T-helper 2 cell treated with Interferon-gamma antibody and Interleukin-4, amounts not matched to agents 100 ng/mL and 5 ng/mL, for 36 hours (primary cell): ENCODE data around the gene GPR39. TPM values are rescaled to one million over a fixed set of nuclear protein-coding genes. Genes with fewer than 3 reads are reported as not detected.

Experiments
- intact Hi-C: fragments of 100-400 bp; cut with micrococcal nuclease; formaldehyde crosslinking; loops from one replicate; pipeline ENCODE4 v1.15.1; 2023
- total RNA-seq: library from RNA; stranded (reverse); gene quantifications from 2 replicates; pipeline ENCODE4 v1.2.3, GENCODE V29; 2022

Gene GPR39
- total RNA-seq, 1 donor from 2014 or later, result not detected

GRCh38 chr2:132442278-132442677, 25.7 kb downstream of the GPR39 start:
- intact Hi-C loops, result no loop called here

DNA sequence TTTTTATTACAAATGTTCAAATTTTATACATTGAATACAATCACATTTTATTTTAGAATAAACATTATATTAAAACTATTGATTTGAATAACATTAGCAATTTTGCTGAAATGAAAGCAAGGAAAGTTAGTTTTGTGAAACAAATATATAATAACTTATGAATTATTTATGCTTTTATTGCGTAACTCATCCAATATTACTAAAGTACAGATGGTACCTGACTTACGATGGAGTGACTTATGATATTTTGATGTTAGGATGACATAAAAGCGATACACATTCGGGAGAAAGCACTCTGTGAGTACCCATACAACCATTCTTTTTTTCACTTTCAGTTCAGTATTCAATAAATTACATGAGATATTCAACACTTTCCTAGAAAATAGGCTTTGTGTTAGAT, 26.5 kb downstream of the GPR39 start:
- intact Hi-C loops, result no loop called here

- intact Hi-C loops, result no loop called here
These were observed 29.8 kb downstream of the GPR39 start for GRCh38 chr2:132446444-132446843.

DNA sequence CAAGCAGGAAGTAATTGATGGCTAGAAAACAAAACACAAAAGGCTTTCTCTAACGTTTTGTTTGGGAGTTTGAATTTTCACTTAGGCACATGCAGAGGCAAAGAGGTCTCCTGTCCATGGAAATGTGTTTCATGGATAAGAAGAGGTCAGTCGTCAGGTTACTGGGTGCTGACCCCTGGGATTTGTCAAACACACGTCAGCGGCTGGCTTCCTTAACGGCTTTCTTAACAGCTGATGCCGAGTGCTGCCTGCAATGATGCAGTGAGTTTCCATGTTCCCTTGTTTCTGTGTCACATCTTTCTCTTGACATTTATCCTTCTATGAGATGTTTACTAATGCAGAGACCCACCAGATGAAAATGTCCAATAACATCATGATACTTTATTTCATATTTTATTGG, 31.7 kb downstream of the GPR39 start:
- intact Hi-C loops, result no loop called here

DNA sequence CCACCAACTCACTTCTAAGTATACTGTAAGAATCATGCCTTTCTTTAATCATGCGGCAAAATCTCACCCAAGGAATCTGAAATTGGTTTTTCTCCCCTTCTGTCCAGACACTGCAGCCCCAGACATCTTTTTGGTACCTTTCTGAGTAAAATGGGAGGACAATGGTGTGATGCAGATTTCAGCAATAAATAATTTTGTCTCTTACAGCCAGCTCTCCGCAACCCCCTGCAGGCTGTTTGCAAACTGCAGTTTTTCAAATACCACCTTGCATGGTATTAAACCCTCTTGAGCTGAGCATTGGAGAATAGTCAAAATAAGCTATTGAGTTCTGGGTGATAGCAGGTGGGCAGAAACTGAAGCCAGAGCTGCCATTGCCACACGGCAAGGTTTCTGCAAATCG, 32.2 kb downstream of the GPR39 start:
- intact Hi-C loops, result no loop called here

- intact Hi-C loops, result no loop called here
These were observed 33.3 kb downstream of the GPR39 start for GRCh38 chr2:132449868-132450267.

DNA sequence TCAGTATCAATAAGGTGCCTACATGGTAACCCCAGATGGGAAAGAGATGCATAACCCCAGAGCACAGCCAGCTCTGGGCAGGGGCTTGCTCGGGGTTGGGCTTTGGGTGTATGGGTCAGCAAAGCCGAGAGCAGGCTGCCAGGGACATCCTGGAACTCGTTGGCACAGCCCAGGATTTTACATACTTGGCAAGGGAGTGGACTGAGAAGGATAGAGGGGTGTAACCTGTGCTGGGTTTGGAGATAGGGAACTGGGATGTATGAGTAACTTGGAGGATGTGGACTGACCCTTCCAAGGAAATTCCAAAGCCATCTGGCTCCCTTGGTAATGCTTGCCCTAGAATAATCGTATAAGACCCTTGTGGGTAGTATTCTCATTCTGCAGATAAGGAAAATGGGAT, 44.2 kb downstream of the GPR39 start:
- intact Hi-C loops, result no loop called here

GRCh38 chr2:132462236-132462635, 45.6 kb downstream of the GPR39 start:
- intact Hi-C loops, result no loop called here

GRCh38 chr2:132463719-132464118, 47.1 kb downstream of the GPR39 start:
- intact Hi-C loops, result no loop called here

GRCh38 chr2:132465917-132466316, 49.3 kb downstream of the GPR39 start:
- intact Hi-C loops, result no loop called here

DNA sequence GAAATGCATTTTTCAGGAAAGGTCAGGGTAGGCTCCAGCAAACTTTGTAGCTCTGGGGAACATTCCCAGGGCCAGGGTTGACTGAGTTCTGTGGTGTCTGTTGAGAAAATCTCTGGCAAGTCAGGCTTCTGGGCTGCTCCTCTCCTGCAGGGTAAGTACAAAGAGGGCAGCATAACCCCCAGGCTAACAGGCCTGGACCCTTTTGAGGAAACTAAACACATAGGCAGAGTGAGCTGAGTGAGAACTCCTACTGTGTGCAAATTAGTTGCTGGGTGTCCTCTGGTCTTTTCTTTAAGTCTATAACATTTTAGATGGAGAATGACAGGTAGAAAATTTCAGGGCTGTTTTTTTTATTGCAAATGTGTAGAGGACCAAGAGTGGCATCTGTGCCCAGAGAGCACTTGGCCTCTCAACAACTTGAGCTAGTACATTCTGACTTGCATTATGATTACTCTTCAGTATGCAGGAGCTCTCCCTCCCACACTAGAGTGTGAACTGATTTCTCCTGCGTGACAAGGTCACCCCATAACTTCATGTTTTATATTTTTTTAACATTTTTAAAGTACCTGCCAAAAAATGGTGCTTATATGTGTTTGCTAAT, 49.9 kb downstream of the GPR39 start:
- intact Hi-C loops, result no loop called here

DNA sequence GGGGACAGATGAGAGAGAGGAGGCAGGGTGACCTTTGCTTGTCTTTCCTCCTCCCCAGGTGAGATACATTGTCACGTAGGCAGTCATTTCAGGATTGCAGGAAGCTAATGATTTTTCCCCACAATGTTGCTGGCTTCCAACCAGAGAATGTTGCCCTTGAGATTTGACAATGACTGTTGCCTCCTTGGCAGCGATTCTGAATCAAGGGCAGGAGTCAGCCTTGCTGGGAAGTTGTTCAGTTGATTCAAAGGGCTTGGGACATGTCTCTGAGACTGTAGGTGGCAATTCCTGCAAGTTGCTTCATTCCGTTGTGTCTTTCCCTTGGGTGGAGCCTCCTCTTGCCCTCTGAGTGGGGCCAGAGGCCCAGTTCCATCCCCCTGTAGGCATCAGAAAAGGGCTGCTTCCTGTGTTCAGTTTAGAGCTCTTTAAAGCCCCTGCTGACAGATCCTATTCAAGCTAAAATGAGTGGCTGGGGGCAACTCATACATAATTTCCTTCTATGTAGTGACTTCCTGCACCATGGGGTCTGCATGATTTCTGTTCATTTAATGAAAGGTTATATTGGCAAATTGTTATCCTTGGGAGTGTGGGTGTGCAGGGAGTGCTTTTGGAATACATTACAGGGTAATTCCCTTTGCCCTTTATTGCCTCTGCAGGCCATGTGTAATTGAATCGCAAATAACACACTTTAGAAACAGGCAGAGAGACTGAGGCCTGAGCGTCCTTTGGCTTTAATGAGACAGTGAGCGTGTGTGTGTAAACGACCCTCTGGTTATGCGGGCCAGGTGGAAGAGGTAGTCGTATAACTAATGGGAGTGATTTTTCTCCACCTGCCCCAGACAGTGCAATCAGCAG, 52.4 kb downstream of the GPR39 start:
- intact Hi-C loops, result no loop called here

- intact Hi-C loops, result no loop called here
These were observed 54.1 kb downstream of the GPR39 start for GRCh38 chr2:132470746-132471145.

- intact Hi-C loops, result no loop called here
These were observed 56.7 kb downstream of the GPR39 start for GRCh38 chr2:132473174-132473883.

- intact Hi-C loops, result no loop called here
These were observed 59.0 kb downstream of the GPR39 start for GRCh38 chr2:132475615-132476014.

- intact Hi-C loops, result no loop called here
These were observed 60.8 kb downstream of the GPR39 start for GRCh38 chr2:132477436-132477835.

- intact Hi-C loops, result no loop called here
These were observed 61.4 kb downstream of the GPR39 start for GRCh38 chr2:132477962-132478361.

GRCh38 chr2:132478461-132479105, 62.0 kb downstream of the GPR39 start:
- intact Hi-C loops, result no loop called here

DNA sequence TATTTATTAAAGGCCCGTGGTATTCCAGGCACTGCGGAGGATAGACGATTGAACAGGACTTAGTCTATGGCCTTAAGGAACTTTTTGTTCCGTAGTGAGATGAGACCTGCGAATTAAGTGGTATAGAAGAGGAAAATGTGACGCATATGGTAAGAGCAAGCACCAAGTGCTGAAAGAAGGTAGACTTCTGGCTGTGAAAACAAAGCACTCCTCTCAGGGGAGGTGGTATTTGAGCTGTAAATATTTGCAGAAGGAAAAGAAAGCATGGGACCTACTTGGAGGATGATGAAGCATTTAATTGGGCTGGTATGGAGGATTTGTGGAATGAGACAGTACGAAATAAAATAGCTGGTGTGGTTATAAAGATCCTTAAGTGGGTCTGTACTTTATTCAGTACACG, 62.5 kb downstream of the GPR39 start:
- intact Hi-C loops, result no loop called here

- intact Hi-C loops, result no loop called here
These were observed 66.2 kb downstream of the GPR39 start for GRCh38 chr2:132482821-132483220.

DNA sequence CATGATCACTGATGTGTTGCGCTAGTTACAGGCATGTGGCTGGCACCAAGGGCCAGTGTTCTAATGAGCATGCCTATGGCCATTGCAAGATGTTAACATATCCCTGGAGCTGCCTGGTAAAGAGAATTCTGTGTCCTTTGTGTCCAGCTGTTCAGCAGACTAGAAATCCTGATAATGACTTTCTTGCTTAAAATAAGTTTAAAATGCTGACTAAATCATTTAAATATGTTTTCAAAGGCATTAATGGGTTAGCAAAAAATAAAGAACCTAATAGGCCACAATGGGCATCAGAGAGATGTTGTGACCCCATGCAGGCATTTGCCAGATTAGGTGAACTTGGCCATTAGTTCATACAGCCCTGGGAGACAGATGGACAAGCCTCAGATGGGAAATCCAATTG, 67.5 kb downstream of the GPR39 start:
- intact Hi-C loops, result no loop called here

GRCh38 chr2:132488491-132488890, 71.9 kb downstream of the GPR39 start:
- intact Hi-C loops, result no loop called here
